HCT116 (cell line): Measurements from ENCODE around the gene OAS2. TPM values are rescaled to one million over a fixed set of nuclear protein-coding genes. Genes with fewer than 3 reads are reported as not detected.

Source experiments
- ATAC-seq: fragments of 200-7000 bp; cut with Tn5 transposase; 2 replicates; pipeline ENCODE4 v1.9.1; 2020; ENCODE audit warnings: mild to moderate bottlenecking, moderate library complexity
- BruUV-seq: library from RNA; stranded (reverse); fragments of 400-500 nt; replicated peaks from 2 replicates; lab custom pipeline; 2021; lab: Mats Ljungman, UMichigan
- CTCF ChIA-PET: fragments of 300-600 bp; sonication (Branson Sonifier 250); formaldehyde crosslinking; loops from one replicate; lab custom pipeline; 2021; ENCODE audit warnings: antibody characterized with exemption; lab: Charles Lee
- POLR2A ChIA-PET: fragments of 300-600, 350-600 bp; sonication (Branson Sonifier 250); formaldehyde crosslinking; loops from one replicate; lab custom pipeline; 2021; ENCODE audit warnings: antibody characterized with exemption; lab: Charles Lee
- RAD21 ChIA-PET, 2 experiments: fragments of 300-600 bp; sonication (Branson Sonifier 250); formaldehyde crosslinking; loops; one replicate each; lab custom pipeline; 2023; ENCODE audit warnings: low total read pairs in 2 of 2; ENCODE audit not compliant: uncharacterized antibody in 2 of 2, unreplicated experiment in 2 of 2, low non-redundant PET in 1 of 2; lab: Charles Lee
- DNase-seq: peaks from one replicate; pipeline ENCODE4 v3.0.0-alpha.2; 2010; ENCODE audit warnings: low read depth, low spot score
- H2AFZ ChIP-seq: fragments of 200-600 bp; shearing (Covaris generic), sonication (generic); 2 replicates; pipeline ENCODE4 v1.6.1; 2017; ENCODE audit warnings: low read depth, mixed run types, mixed read lengths, antibody characterized with exemption, low read length; ENCODE audit not compliant: poor library complexity, severe bottlenecking
- H3K27ac ChIP-seq: 2 replicates; pipeline ENCODE4 v1.5.1; 2012; ENCODE audit warnings: low read depth, low read length
- H3K27me3 ChIP-seq: fragments of 200-600 bp; sonication (generic); 2 replicates; pipeline ENCODE4 v1.6.1; 2016; ENCODE audit warnings: mixed run types, low read length, mixed read lengths; ENCODE audit not compliant: insufficient read depth
- H3K36me3 ChIP-seq, 2 experiments: fragments of 200-500 bp in 1 of 2; fragments of 200-600 bp in 1 of 2; sonication (Bioruptor generic) in 1 of 2; sonication (generic) in 1 of 2; 2 replicates each; pipeline versions ENCODE4 v1.5.1 to v1.6.1; 2014 to 2016; ENCODE audit warnings: low read length in 2 of 2, inconsistent platforms in 1 of 2, mixed read lengths in 1 of 2, mixed run types in 1 of 2; ENCODE audit not compliant: insufficient read depth in 2 of 2, control insufficient read depth in 1 of 2
- H3K4me1 ChIP-seq, 2 experiments: fragments of 200-600 bp in 1 of 2; sonication (generic) in 1 of 2; 2 replicates each; pipeline versions ENCODE4 v1.5.1 to v1.6.1; 2012 to 2017; ENCODE audit warnings: low read length in 2 of 2, inconsistent platforms in 1 of 2, mild to moderate bottlenecking in 1 of 2, mixed read lengths in 1 of 2, mixed run types in 1 of 2, moderate library complexity in 1 of 2; ENCODE audit not compliant: insufficient read depth in 2 of 2, control insufficient read depth in 1 of 2
- H3K4me2 ChIP-seq: fragments of 200-600 bp; sonication (generic); 2 replicates; pipeline ENCODE4 v1.6.1; 2017; ENCODE audit warnings: mixed run types, low read length, mixed read lengths
- H3K4me3 ChIP-seq, 2 experiments: fragments of 200-600 bp in 1 of 2; sonication (generic) in 1 of 2; replicated peaks in 1 of 2; 2 replicates each; pipeline ENCODE4 v1.5.1; 2011 to 2016; ENCODE audit warnings: low read length in 2 of 2, control low read depth in 1 of 2, low read depth in 1 of 2, mild to moderate bottlenecking in 1 of 2, mixed read lengths in 1 of 2, mixed run types in 1 of 2
- H3K79me2 ChIP-seq: fragments of 200-600 bp; sonication (generic); 2 replicates; pipeline ENCODE4 v1.6.1; 2017; ENCODE audit warnings: mild to moderate bottlenecking, mixed run types, low read length, moderate library complexity, mixed read lengths; ENCODE audit not compliant: insufficient read depth
- H3K9ac ChIP-seq: fragments of 200-600 bp; sonication (generic); 2 replicates; pipeline ENCODE4 v1.6.1; 2016; ENCODE audit warnings: low read length, mixed read lengths
- H3K9me2 ChIP-seq: fragments of 200-600 bp; sonication (generic), shearing (Covaris generic); 2 replicates; pipeline ENCODE4 v1.6.1; 2017; ENCODE audit warnings: mixed run types, mild to moderate bottlenecking, moderate library complexity; ENCODE audit not compliant: insufficient read depth
- H3K9me3 ChIP-seq, 2 experiments: fragments of 200-500 bp in 1 of 2; fragments of 200-600 bp in 1 of 2; sonication (Bioruptor generic) in 1 of 2; sonication (generic) in 1 of 2; 2 replicates each; pipeline ENCODE4 v1.6.1; 2014 to 2017; ENCODE audit warnings: low read length in 2 of 2, mixed read lengths in 2 of 2, inconsistent platforms in 1 of 2, low read depth in 1 of 2, mild to moderate bottlenecking in 1 of 2, mixed run types in 1 of 2, moderate library complexity in 1 of 2; ENCODE audit not compliant: control insufficient read depth in 1 of 2, insufficient read depth in 1 of 2
- H4K20me1 ChIP-seq: fragments of 200-600 bp; sonication (generic), shearing (Covaris generic); 2 replicates; pipeline ENCODE4 v1.6.1; 2017; ENCODE audit warnings: mixed run types, mild to moderate bottlenecking, moderate library complexity; ENCODE audit not compliant: insufficient read depth
- ATF3 ChIP-seq: IDR thresholded peaks from 2 replicates; pipeline ENCODE4 v1.6.1; 2012
- CEBPB ChIP-seq: IDR thresholded peaks from 2 replicates; pipeline ENCODE4 v1.6.1; 2012; ENCODE audit warnings: low read depth
- CTCF ChIP-seq, 3 experiments: fragments of 200-600 bp in 1 of 3; sonication (generic) in 1 of 3; IDR thresholded peaks in 2 of 3; conservative IDR thresholded peaks in 1 of 3; 2 replicates each; pipeline ENCODE4 v1.5.1; 2012 to 2017; ENCODE audit warnings: low read depth in 2 of 3, low read length in 2 of 3, antibody characterized with exemption in 1 of 3, borderline replicate concordance in 1 of 3, control low read depth in 1 of 3, mild to moderate bottlenecking in 1 of 3, mixed read lengths in 1 of 3, mixed run types in 1 of 3, moderate library complexity in 1 of 3; ENCODE audit not compliant: insufficient read depth in 1 of 3
- EGR1 ChIP-seq: IDR thresholded peaks from 2 replicates; pipeline ENCODE4 v1.6.1; 2012; ENCODE audit warnings: low read depth
- ELF1 ChIP-seq: IDR thresholded peaks from 2 replicates; pipeline ENCODE4 v1.6.1; 2012; ENCODE audit warnings: low read depth, borderline replicate concordance
- EZH2phosphoT487 ChIP-seq: fragments of 200-600 bp; IDR thresholded peaks from 2 replicates; pipeline ENCODE4 v1.6.1; 2018; ENCODE audit warnings: antibody characterized with exemption, borderline replicate concordance
- FOSL1 ChIP-seq: IDR thresholded peaks from 2 replicates; pipeline ENCODE4 v1.6.1; 2012; ENCODE audit warnings: low read depth
- JUND ChIP-seq: IDR thresholded peaks from 2 replicates; pipeline ENCODE4 v1.6.1; 2012
- MAX ChIP-seq: IDR thresholded peaks from 2 replicates; pipeline ENCODE4 v1.6.1; 2012
- POLR2A ChIP-seq: IDR thresholded peaks from 2 replicates; pipeline ENCODE4 v1.7.0; 2011; ENCODE audit warnings: borderline replicate concordance; ENCODE audit not compliant: insufficient read depth, insufficient read length; ENCODE audit errors: extremely low read depth
- POLR2AphosphoS5 ChIP-seq: IDR thresholded peaks from 2 replicates; pipeline ENCODE4 v1.6.1; 2011; ENCODE audit warnings: mild to moderate bottlenecking, low read depth, low read length, moderate library complexity
- RAD21 ChIP-seq: IDR thresholded peaks from 2 replicates; pipeline ENCODE4 v1.6.1; 2012; ENCODE audit warnings: low read depth, mild to moderate bottlenecking
- REST ChIP-seq: IDR thresholded peaks from 2 replicates; pipeline ENCODE4 v1.6.1; 2012; ENCODE audit warnings: low read depth
- SIN3A ChIP-seq: IDR thresholded peaks from 2 replicates; pipeline ENCODE4 v1.6.1; 2012; ENCODE audit warnings: low read depth
- SP1 ChIP-seq: IDR thresholded peaks from 2 replicates; pipeline ENCODE4 v1.6.1; 2012; ENCODE audit warnings: low read depth
- TCF7L2 ChIP-seq: IDR thresholded peaks from 2 replicates; pipeline ENCODE4 v1.7.0; 2011; ENCODE audit warnings: borderline replicate concordance, inconsistent platforms; ENCODE audit not compliant: insufficient read depth, insufficient read length; ENCODE audit errors: extremely low read depth
- YY1 ChIP-seq: IDR thresholded peaks from 2 replicates; pipeline ENCODE4 v1.6.1; 2011; ENCODE audit warnings: low read length, low read depth, moderate library complexity, mild to moderate bottlenecking; ENCODE audit not compliant: insufficient replicate concordance; ENCODE audit errors: extremely low read depth
- ZBTB33 ChIP-seq: IDR thresholded peaks from 2 replicates; pipeline ENCODE4 v1.6.1; 2011; ENCODE audit warnings: mild to moderate bottlenecking, low read length, moderate library complexity; ENCODE audit not compliant: insufficient replicate concordance; ENCODE audit errors: extremely low read depth
- ZNF274 ChIP-seq: fragments of 200-500 bp; sonication (Bioruptor generic); IDR thresholded peaks from 2 replicates; pipeline ENCODE4 v1.6.1; 2014; ENCODE audit warnings: mild to moderate bottlenecking, low read depth, low read length, inconsistent platforms
- intact Hi-C: fragments of 100-400 bp; cut with micrococcal nuclease; formaldehyde crosslinking; loops from 2 replicates; pipeline ENCODE4 v1.10.0; 2022
- total RNA-seq: library from RNA; stranded (reverse); gene quantifications from one replicate; pipeline ENCODE4 v1.2.1, GENCODE V29; 2021; ENCODE audit not compliant: unreplicated experiment

OAS2 gene
- total RNA-seq, 1 experiment from 2014 or later = 0.30 TPM

GRCh38 chr12:112989806-112990205 is 11.5 kb downstream of the OAS2 start:
- intact Hi-C loops = no loop called here
- Histone ChIP-seq H3K9me3 (peaks cover 1 to 5% of the 10 kb centered on the region in 2 experiments; a peak in 2 of 4 replicates), H3K36me3 (no peaks in the 10 kb centered on the region), H4K20me1 (no peaks in the 10 kb centered on the region), H3K9ac (no peak overlapping the region), H3K4me2 (no peak overlapping the region), H3K9me2 (no peaks in the 10 kb centered on the region), H3K27me3 (no peaks in the 10 kb centered on the region), H3K4me1 (no peaks in the 10 kb centered on the region), H3K27ac (no peak overlapping the region), H3K4me3 (no peak overlapping the region), H2AFZ (no peak overlapping the region), H3K79me2 (no peaks in the 10 kb centered on the region)
- DNase-seq (no peak), ATAC-seq (no peak)
- ChIA-PET RAD21 (no interaction called here), CTCF (no interaction called here), POLR2A (no interaction called here)
- no TSS peak for BruUV-seq
- TF ChIP-seq YY1 = no peak
- no peak for TF ChIP-seq ATF3
- no peak for TF ChIP-seq POLR2A
- no peak for TF ChIP-seq TCF7L2
- no peak for TF ChIP-seq CEBPB
- TF ChIP-seq POLR2AphosphoS5 = no peak
- TF ChIP-seq SP1 = no peak
- TF ChIP-seq MAX = no peak
- TF ChIP-seq EZH2phosphoT487 = no peak
- no peak for TF ChIP-seq REST
- no peak for TF ChIP-seq ELF1
- no peak for TF ChIP-seq SIN3A
- no peak for TF ChIP-seq ZBTB33
- TF ChIP-seq CTCF (IDR thresholded peaks at IDR 0.05 in 2 of 3, conservative IDR thresholded peaks at IDR 0.05 in 1 of 3; ENCODE audit: borderline replicate concordance in 1 of 3, insufficient read depth in 1 of 3, low read depth in 2 of 3, low read length in 2 of 3) = no peak
- no peak for TF ChIP-seq JUND
- no peak for TF ChIP-seq FOSL1
- no peak for TF ChIP-seq RAD21
- no peak for TF ChIP-seq EGR1
- no peak for TF ChIP-seq ZNF274
